ENCODE measurements around the gene RCBTB1. TPM values are rescaled to one million over a fixed set of nuclear protein-coding genes. Genes with fewer than 3 reads are reported as not detected.

RCBTB1 gene
- polyA plus RNA-seq, 1 donor (not counting 4 experiments of a cell fraction or from before 2014, with no cell fraction given), result 26.9 TPM

DNA sequence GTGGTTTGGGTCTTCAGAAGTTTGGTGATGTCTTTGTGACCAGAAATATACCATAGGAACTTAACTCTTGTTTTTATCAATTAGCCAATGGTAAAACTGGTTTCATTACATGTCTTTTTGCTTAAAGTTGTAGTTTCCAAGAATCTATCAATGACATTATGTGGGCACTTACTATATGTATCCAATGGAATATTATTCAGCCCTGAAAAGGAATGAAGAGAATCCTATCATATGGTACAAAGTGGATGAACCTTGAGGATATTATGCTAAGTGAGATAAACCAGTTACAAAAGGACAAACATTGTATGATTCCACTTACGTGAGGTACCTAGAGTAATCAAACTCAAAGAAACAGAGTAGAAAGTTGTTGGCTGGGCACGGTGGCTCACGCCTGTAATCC lies 26.4 kb downstream of the RCBTB1 start:
- DNase-seq (ENCODE audit: low read depth, low spot score) (no peak), FAIRE-seq (no peak)
- no peak overlapping the region for H3K4me3 ChIP-seq (ENCODE audit: control insufficient read depth in 2 of 3, extremely low read depth in 1 of 3, insufficient read depth in 2 of 3, low read depth in 1 of 3, low read length in 3 of 3)
- no peak overlapping the region for H3K4me2 ChIP-seq (ENCODE audit: control insufficient read depth, extremely low read depth, insufficient read depth, low read depth, low read length)
- dilution Hi-C loops (cut with MboI; ENCODE audit: extremely low pct_ligation_motif_present, low sequenced_read_pairs), result no loop called here
- peaks cover 4% of the 10 kb centered on the region for H3K4me1 ChIP-seq (ENCODE audit: control insufficient read depth, extremely low read depth, insufficient read depth, low read length)
- H3K27me3 ChIP-seq (ENCODE audit: control insufficient read depth, extremely low read depth, insufficient read depth, low read length), result no peaks in the 10 kb centered on the region
- TF ChIP-seq EZH2 (IDR thresholded peaks at IDR 0.05; ENCODE audit: low read length), result no peak
- TF ChIP-seq, protein P1, sequence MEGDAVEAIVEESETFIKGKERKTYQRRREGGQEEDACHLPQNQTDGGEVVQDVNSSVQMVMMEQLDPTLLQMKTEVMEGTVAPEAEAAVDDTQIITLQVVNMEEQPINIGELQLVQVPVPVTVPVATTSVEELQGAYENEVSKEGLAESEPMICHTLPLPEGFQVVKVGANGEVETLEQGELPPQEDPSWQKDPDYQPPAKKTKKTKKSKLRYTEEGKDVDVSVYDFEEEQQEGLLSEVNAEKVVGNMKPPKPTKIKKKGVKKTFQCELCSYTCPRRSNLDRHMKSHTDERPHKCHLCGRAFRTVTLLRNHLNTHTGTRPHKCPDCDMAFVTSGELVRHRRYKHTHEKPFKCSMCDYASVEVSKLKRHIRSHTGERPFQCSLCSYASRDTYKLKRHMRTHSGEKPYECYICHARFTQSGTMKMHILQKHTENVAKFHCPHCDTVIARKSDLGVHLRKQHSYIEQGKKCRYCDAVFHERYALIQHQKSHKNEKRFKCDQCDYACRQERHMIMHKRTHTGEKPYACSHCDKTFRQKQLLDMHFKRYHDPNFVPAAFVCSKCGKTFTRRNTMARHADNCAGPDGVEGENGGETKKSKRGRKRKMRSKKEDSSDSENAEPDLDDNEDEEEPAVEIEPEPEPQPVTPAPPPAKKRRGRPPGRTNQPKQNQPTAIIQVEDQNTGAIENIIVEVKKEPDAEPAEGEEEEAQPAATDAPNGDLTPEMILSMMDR (optimal IDR thresholded peaks at IDR 0.05 in 1 of 3, IDR thresholded peaks at IDR 0.05 in 1 of 3, conservative IDR thresholded peaks at IDR 0.05 in 1 of 3; ENCODE audit: extremely low read depth in 1 of 3, insufficient read depth in 2 of 3, low read length in 3 of 3), result no peak
- H4K20me1 ChIP-seq (ENCODE audit: control insufficient read depth, extremely low read depth, insufficient read depth, low read length), result no peaks in the 10 kb centered on the region
- no peaks in the 10 kb centered on the region for H3K9me3 ChIP-seq (ENCODE audit: control insufficient read depth, low read depth, low read length)
- no peak overlapping the region for H2AFZ ChIP-seq (ENCODE audit: control insufficient read depth, low read length)
- no peaks in the 10 kb centered on the region for H3K79me2 ChIP-seq (ENCODE audit: control insufficient read depth, insufficient read depth, low read length)
- no peak overlapping the region for H3K27ac ChIP-seq (ENCODE audit: control insufficient read depth, insufficient read depth, low read length)
- H3K36me3 ChIP-seq (ENCODE audit: control insufficient read depth in 2 of 2, extremely low read depth in 1 of 2, insufficient read depth in 2 of 2, low read length in 2 of 2), result peaks cover 5 to 13% of the 10 kb centered on the region in 2 experiments
- no peaks in the 10 kb centered on the region for H3K9me1 ChIP-seq (ENCODE audit: control insufficient read depth, extremely low read depth, insufficient read depth, low read length)
- no peak overlapping the region for H3K9ac ChIP-seq (ENCODE audit: control insufficient read depth, extremely low read depth, insufficient read depth, low read length)

DNA sequence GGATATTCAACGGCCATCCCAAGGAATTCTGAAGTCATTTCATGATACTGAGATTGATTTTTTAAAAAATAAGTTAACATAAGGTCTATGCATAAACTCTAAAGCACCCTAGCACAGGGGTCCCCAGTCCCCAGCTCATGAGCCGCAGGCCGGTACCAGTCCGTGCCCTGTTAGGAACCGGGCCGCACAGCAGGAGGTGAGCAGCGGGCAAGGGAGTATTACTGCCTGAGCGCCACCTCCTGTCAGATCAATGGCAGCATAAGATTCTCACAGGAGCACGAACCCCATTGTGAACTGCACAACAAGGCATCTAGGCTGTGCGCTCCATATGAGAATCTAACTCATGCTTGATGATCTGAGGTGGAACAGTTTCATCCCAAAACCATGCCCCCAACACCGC lies 31.0 kb downstream of the RCBTB1 start:
- no peak overlapping the region for H3K4me2 ChIP-seq (ENCODE audit: control insufficient read depth, extremely low read depth, insufficient read depth, low read depth, low read length)
- no peak overlapping the region for H3K4me3 ChIP-seq (ENCODE audit: control insufficient read depth in 2 of 3, extremely low read depth in 1 of 3, insufficient read depth in 2 of 3, low read depth in 1 of 3, low read length in 3 of 3)
- H3K9me3 ChIP-seq (ENCODE audit: control insufficient read depth, low read depth, low read length), result no peaks in the 10 kb centered on the region
- no peak overlapping the region for H3K27ac ChIP-seq (ENCODE audit: control insufficient read depth, insufficient read depth, low read length)
- DNase-seq (ENCODE audit: low read depth, low spot score), result no peak
- no peaks in the 10 kb centered on the region for H3K79me2 ChIP-seq (ENCODE audit: control insufficient read depth, insufficient read depth, low read length)
- FAIRE-seq, result no peak
- TF ChIP-seq, protein P1 (optimal IDR thresholded peaks at IDR 0.05 in 1 of 3, IDR thresholded peaks at IDR 0.05 in 1 of 3, conservative IDR thresholded peaks at IDR 0.05 in 1 of 3; ENCODE audit: extremely low read depth in 1 of 3, insufficient read depth in 2 of 3, low read length in 3 of 3), result no peak
- no peak for TF ChIP-seq EZH2 (IDR thresholded peaks at IDR 0.05; ENCODE audit: low read length)
- no peaks in the 10 kb centered on the region for H3K27me3 ChIP-seq (ENCODE audit: control insufficient read depth, extremely low read depth, insufficient read depth, low read length)
- H3K9me1 ChIP-seq (ENCODE audit: control insufficient read depth, extremely low read depth, insufficient read depth, low read length), result no peaks in the 10 kb centered on the region
- H3K4me1 ChIP-seq (ENCODE audit: control insufficient read depth, extremely low read depth, insufficient read depth, low read length), result no peaks in the 10 kb centered on the region
- H4K20me1 ChIP-seq (ENCODE audit: control insufficient read depth, extremely low read depth, insufficient read depth, low read length), result no peaks in the 10 kb centered on the region
- H2AFZ ChIP-seq (ENCODE audit: control insufficient read depth, low read length), result no peak overlapping the region
- H3K36me3 ChIP-seq (ENCODE audit: control insufficient read depth in 2 of 2, extremely low read depth in 1 of 2, insufficient read depth in 2 of 2, low read length in 2 of 2), result peaks cover 9 to 22% of the 10 kb centered on the region in 2 experiments
- dilution Hi-C loops (cut with MboI; ENCODE audit: extremely low pct_ligation_motif_present, low sequenced_read_pairs), result no loop called here
- no peak overlapping the region for H3K9ac ChIP-seq (ENCODE audit: control insufficient read depth, extremely low read depth, insufficient read depth, low read length)

All from keratinocyte (primary cell).